GM13976 (cell line): ENCODE data around the gene PPP1R15A.
"Not testable (repeated sequence)": the region's sequence is repeated elsewhere in the genome, so short reads cannot be mapped to it uniquely, and the experiment has no call there.

ENCODE experiments used
- DNase-seq: peaks from one replicate; pipeline ENCODE4 v3.0.0; 2012; ENCODE audit warnings: low spot score
- CTCF ChIP-seq: IDR thresholded peaks from 2 replicates; pipeline ENCODE4 v1.5.1; 2012; ENCODE audit warnings: borderline replicate concordance, mild to moderate bottlenecking; ENCODE audit not compliant: insufficient read depth; ENCODE audit errors: extremely low read depth, missing control alignments, control extremely low read depth
- in situ Hi-C: fragments of 300-500 bp; cut with MboI; formaldehyde crosslinking; loops from one replicate; pipeline ENCODE4 v1.12.0; 2022; ENCODE audit warnings: low sequenced_read_pairs, mixed read lengths, inconsistent platforms; ENCODE audit not compliant: unreplicated experiment

The PPP1R15A gene

GRCh38 chr19:48881741-48882657 lies 9.8 kb downstream of the PPP1R15A start:
- no peak for DNase-seq
- in situ Hi-C loops, result no loop called here
- no peak for TF ChIP-seq CTCF

- in situ Hi-C loops, result no loop called here
- TF ChIP-seq CTCF, result no peak
- no peak for DNase-seq
These were observed 11.5 kb downstream of the PPP1R15A start for GRCh38 chr19:48883726-48884125.

GRCh38 chr19:48887861-48888612 lies 15.8 kb downstream of the PPP1R15A start:
- in situ Hi-C loops, result no loop called here
- no peak for TF ChIP-seq CTCF
- no peak for DNase-seq

- in situ Hi-C loops, DNase-seq: not testable (repeated sequence)
These were observed 17.3 kb downstream of the PPP1R15A start for GRCh38 chr19:48889496-48889895.

GRCh38 chr19:48890551-48890950 lies 18.3 kb downstream of the PPP1R15A start:
- no peak for DNase-seq
- in situ Hi-C loops, result no loop called here
- no peak for TF ChIP-seq CTCF

- no peak for DNase-seq
- in situ Hi-C loops, result no loop called here
- TF ChIP-seq CTCF, result no peak
These were observed 23.0 kb downstream of the PPP1R15A start for GRCh38 chr19:48895226-48895625.

GRCh38 chr19:48896191-48896720 lies 24.0 kb downstream of the PPP1R15A start:
- no peak for TF ChIP-seq CTCF
- in situ Hi-C loops, result no loop called here
- DNase-seq, result peak; percentile 88
